ENCODE data around the gene MSRB2. TPM values are rescaled to one million over a fixed set of nuclear protein-coding genes. Genes with fewer than 3 reads are reported as not detected.

MSRB2 gene
- total RNA-seq, 6 donors from 2014 or later, result 9.6 to 19.9 (median 16.9) TPM

GRCh38 chr10:23121135-23121534 is 25.8 kb downstream of the MSRB2 start:
- Histone ChIP-seq H3K36me3 (peaks cover 6 to 56% (median 25%) of the 10 kb centered on the region in 4 donors), H3K9me3 (no peaks in the 10 kb centered on the region), H3K27me3 (no peaks in the 10 kb centered on the region), H3K27ac (no peak overlapping the region), H3K4me3 (no peak overlapping the region), H3K4me1 (no peaks in the 10 kb centered on the region)
- DNase-seq (no peak), ATAC-seq (ENCODE audit: low FRiP score in 2 of 2) (no peak)
- TF ChIP-seq EP300 (IDR thresholded peaks at IDR 0.05) (no peak), CTCF (IDR thresholded peaks at IDR 0.05) (no peak), POLR2AphosphoS5 (IDR thresholded peaks at IDR 0.05) (no peak), POLR2A (IDR thresholded peaks at IDR 0.05) (no peak)
- 92 to 94% methylated on average over 5 of the region's 5 CpGs for WGBS, 2 donors

GRCh38 chr10:23136462-23136861 is 41.1 kb downstream of the MSRB2 start:
- no peak for ATAC-seq (ENCODE audit: low FRiP score in 2 of 2)
- H3K4me3 ChIP-seq, result no peak overlapping the region
- TF ChIP-seq POLR2AphosphoS5 (IDR thresholded peaks at IDR 0.05), result no peak
- no peak for TF ChIP-seq CTCF (IDR thresholded peaks at IDR 0.05)
- H3K27me3 ChIP-seq, result no peaks in the 10 kb centered on the region
- peaks cover 0 to 2% (median 0%) of the 10 kb centered on the region in 4 donors for H3K9me3 ChIP-seq
- DNase-seq, result no peak
- H3K4me1 ChIP-seq, result no peaks in the 10 kb centered on the region
- no peak overlapping the region for H3K27ac ChIP-seq
- 96% methylated on average over 4 of the region's 4 CpGs for WGBS, 2 donors
- no peaks in the 10 kb centered on the region for H3K36me3 ChIP-seq

- Histone ChIP-seq H3K36me3 (no peaks in the 10 kb centered on the region), H3K4me1 (no peaks in the 10 kb centered on the region), H3K27ac (no peak overlapping the region), H3K27me3 (no peaks in the 10 kb centered on the region), H3K9me3 (peaks cover 0 to under 1% (median 0%) of the 10 kb centered on the region in 4 donors), H3K4me3 (no peak overlapping the region)
- TF ChIP-seq EP300 (IDR thresholded peaks at IDR 0.05) (no peak), POLR2A (IDR thresholded peaks at IDR 0.05) (no peak), POLR2AphosphoS5 (IDR thresholded peaks at IDR 0.05) (no peak), CTCF (IDR thresholded peaks at IDR 0.05) (no peak)
- WGBS, 2 donors, result 76 to 86% methylated on average over 1 of the region's 1 CpG
- DNase-seq (no peak), ATAC-seq (ENCODE audit: low FRiP score in 2 of 2) (no peak)
Measured at GRCh38 chr10:23139677-23140076, 44.3 kb downstream of the MSRB2 start.

- H3K4me1 ChIP-seq, result no peaks in the 10 kb centered on the region
- H3K27me3 ChIP-seq, result no peaks in the 10 kb centered on the region
- H3K9me3 ChIP-seq, result no peaks in the 10 kb centered on the region
- 79 to 84% methylated on average over 4 of the region's 4 CpGs for WGBS, 2 donors
- no peak overlapping the region for H3K27ac ChIP-seq
- H3K4me3 ChIP-seq, result no peak overlapping the region
- TF ChIP-seq EP300 (IDR thresholded peaks at IDR 0.05) (no peak), POLR2A (IDR thresholded peaks at IDR 0.05) (no peak), CTCF (IDR thresholded peaks at IDR 0.05) (no peak), POLR2AphosphoS5 (IDR thresholded peaks at IDR 0.05) (no peak)
- no peak for ATAC-seq (ENCODE audit: low FRiP score in 2 of 2)
- H3K36me3 ChIP-seq, result no peaks in the 10 kb centered on the region
- no peak for DNase-seq
Measured at GRCh38 chr10:23141995-23142394, 46.6 kb downstream of the MSRB2 start.

GRCh38 chr10:23146258-23146657 is 50.9 kb downstream of the MSRB2 start:
- Histone ChIP-seq H3K9me3 (no peaks in the 10 kb centered on the region), H3K4me1 (no peaks in the 10 kb centered on the region), H3K4me3 (no peak overlapping the region), H3K27ac (no peak overlapping the region), H3K27me3 (no peaks in the 10 kb centered on the region), H3K36me3 (no peaks in the 10 kb centered on the region)
- TF ChIP-seq EP300 (IDR thresholded peaks at IDR 0.05), result no peak
- no peak for TF ChIP-seq CTCF (IDR thresholded peaks at IDR 0.05)
- no peak for TF ChIP-seq POLR2AphosphoS5 (IDR thresholded peaks at IDR 0.05)
- TF ChIP-seq POLR2A (IDR thresholded peaks at IDR 0.05), result no peak
- WGBS, 2 donors, result 42 to 65% methylated on average over 7 to 9 of the region's 9 CpGs
- ATAC-seq (ENCODE audit: low FRiP score in 2 of 2) (no peak), DNase-seq (no peak)
